Measurements from ENCODE around the gene LMBR1L.

Gene LMBR1L

GRCh38 chr12:49130151-49131050, 19.8 kb upstream of the LMBR1L start:
- TF ChIP-seq GATA3 (IDR thresholded peaks at IDR 0.05; ENCODE audit: low read depth, low read length), result no peak
- peak; percentile 42; the same call in 1 of the 2 replicates for TF ChIP-seq GATA2 (IDR thresholded peaks at IDR 0.05; ENCODE audit: low read depth, low read length)

GRCh38 chr12:49129332-49130150, 18.9 kb upstream of the LMBR1L start:
- TF ChIP-seq GATA3 (IDR thresholded peaks at IDR 0.05; ENCODE audit: low read depth, low read length) (no peak), GATA2 (IDR thresholded peaks at IDR 0.05; ENCODE audit: low read depth, low read length) (no peak)

GRCh38 chr12:49126852-49127763, 16.5 kb upstream of the LMBR1L start:
- TF ChIP-seq GATA3 (IDR thresholded peaks at IDR 0.05; ENCODE audit: low read depth, low read length), result no peak
- TF ChIP-seq GATA2 (IDR thresholded peaks at IDR 0.05; ENCODE audit: low read depth, low read length), result no peak

GRCh38 chr12:49121047-49121696, 10.5 kb upstream of the LMBR1L start:
- TF ChIP-seq GATA2 (IDR thresholded peaks at IDR 0.05; ENCODE audit: low read depth, low read length) (no peak), GATA3 (IDR thresholded peaks at IDR 0.05; ENCODE audit: low read depth, low read length) (no peak)

GRCh38 chr12:49111206-49111605, 559 bp upstream of the LMBR1L start:
- TF ChIP-seq GATA3 (IDR thresholded peaks at IDR 0.05; ENCODE audit: low read depth, low read length) (no peak), GATA2 (IDR thresholded peaks at IDR 0.05; ENCODE audit: low read depth, low read length) (no peak)

- no peak for TF ChIP-seq GATA3 (IDR thresholded peaks at IDR 0.05; ENCODE audit: low read depth, low read length)
- no peak for TF ChIP-seq GATA2 (IDR thresholded peaks at IDR 0.05; ENCODE audit: low read depth, low read length)
Measured at GRCh38 chr12:49109641-49110463, 795 bp downstream of the LMBR1L start.

GRCh38 chr12:49108958-49109404, 1.7 kb downstream of the LMBR1L start:
- TF ChIP-seq GATA2 (IDR thresholded peaks at IDR 0.05; ENCODE audit: low read depth, low read length) (no peak), GATA3 (IDR thresholded peaks at IDR 0.05; ENCODE audit: low read depth, low read length) (no peak)

GRCh38 chr12:49105504-49106084, 5.1 kb downstream of the LMBR1L start:
- TF ChIP-seq GATA3 (IDR thresholded peaks at IDR 0.05; ENCODE audit: low read depth, low read length) (no peak), GATA2 (IDR thresholded peaks at IDR 0.05; ENCODE audit: low read depth, low read length) (no peak)

DNA sequence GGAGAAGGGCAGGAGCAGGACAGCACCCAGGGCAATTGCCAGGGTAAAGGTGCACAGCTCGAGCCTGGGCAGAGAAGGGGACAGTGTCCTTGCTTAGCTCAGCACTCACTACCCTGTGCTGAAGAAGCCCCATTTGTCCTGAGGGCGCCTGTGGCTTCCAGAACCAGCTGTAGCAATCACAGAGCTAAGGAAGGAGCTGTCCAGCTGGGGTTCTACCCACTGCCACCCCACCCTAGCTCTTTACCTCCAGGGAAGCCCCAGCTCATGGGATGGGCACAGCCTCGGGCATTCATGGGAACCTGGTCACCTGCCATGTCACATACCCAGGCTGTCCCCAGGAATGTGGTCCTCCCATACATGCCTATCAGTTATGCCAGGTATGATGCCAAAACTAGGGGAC, 5.8 kb downstream of the LMBR1L start:
- no peak for TF ChIP-seq GATA2 (IDR thresholded peaks at IDR 0.05; ENCODE audit: low read depth, low read length)

GRCh38 chr12:49100380-49100779, 10.3 kb downstream of the LMBR1L start:
- no peak for TF ChIP-seq GATA2 (IDR thresholded peaks at IDR 0.05; ENCODE audit: low read depth, low read length)
- TF ChIP-seq GATA3 (IDR thresholded peaks at IDR 0.05; ENCODE audit: low read depth, low read length), result no peak

GRCh38 chr12:49098703-49099102, 11.9 kb downstream of the LMBR1L start:
- no peak for TF ChIP-seq GATA3 (IDR thresholded peaks at IDR 0.05; ENCODE audit: low read depth, low read length)
- no peak for TF ChIP-seq GATA2 (IDR thresholded peaks at IDR 0.05; ENCODE audit: low read depth, low read length)

DNA sequence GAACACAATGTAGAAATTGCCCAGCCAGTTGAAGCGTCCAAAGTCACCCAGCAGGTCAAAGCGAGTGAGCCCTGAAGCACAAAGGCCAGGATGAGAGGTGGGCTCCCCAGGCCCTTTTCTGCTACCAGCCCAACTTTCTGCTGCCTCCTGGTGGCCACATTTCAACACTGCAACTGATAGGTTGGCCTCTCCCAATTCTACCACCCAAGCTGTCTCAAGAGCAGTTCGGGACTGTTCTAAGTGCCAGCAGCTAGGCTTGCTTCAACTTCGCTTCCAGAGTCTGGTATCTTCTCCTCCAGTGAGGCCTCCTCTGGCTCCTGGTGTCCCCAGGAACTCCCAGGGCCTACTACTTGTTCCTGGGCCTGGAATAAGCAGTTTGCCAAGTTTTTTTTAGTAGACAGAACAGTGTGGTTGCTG, 12.6 kb downstream of the LMBR1L start:
- TF ChIP-seq GATA3 (IDR thresholded peaks at IDR 0.05; ENCODE audit: low read depth, low read length), result no peak
- no peak for TF ChIP-seq GATA2 (IDR thresholded peaks at IDR 0.05; ENCODE audit: low read depth, low read length)
